Activated CD8-positive, alpha-beta T cell treated with anti-CD3 and anti-CD28 coated beads for 36 hours (primary cell): ENCODE data around the gene MCU. TPM values are rescaled to one million over a fixed set of nuclear protein-coding genes. Genes with fewer than 3 reads are reported as not detected.

ENCODE experiments used
- ATAC-seq: fragments of 200-7000 bp; cut with Tn5 transposase; one replicate; pipeline ENCODE4 v1.10.0; 2021; ENCODE audit warnings: mild to moderate bottlenecking, moderate library complexity
- CTCF ChIA-PET: fragments of 350-600 bp; sonication (Branson Sonifier 250); formaldehyde crosslinking; loops from one replicate; lab custom pipeline; 2021; ENCODE audit warnings: antibody characterized with exemption; lab: Charles Lee
- POLR2A ChIA-PET: fragments of 350-600 bp; sonication (Branson Sonifier 250); formaldehyde crosslinking; loops from one replicate; lab custom pipeline; 2021; ENCODE audit warnings: antibody characterized with exemption; lab: Charles Lee
- DNase-seq: peaks from one replicate; pipeline ENCODE4 v3.0.0-alpha.2; 2020
- H3K27ac Mint-ChIP-seq: one replicate; pipeline ENCODE4 v1.8.0; 2021; ENCODE audit warnings: mild to moderate bottlenecking, mixed read lengths
- H3K27me3 Mint-ChIP-seq: one replicate; pipeline ENCODE4 v1.8.0; 2021; ENCODE audit warnings: mixed read lengths
- H3K36me3 Mint-ChIP-seq: one replicate; pipeline ENCODE4 v1.8.0; 2021; ENCODE audit warnings: low read depth, mixed read lengths
- H3K4me1 Mint-ChIP-seq: one replicate; pipeline ENCODE4 v1.8.0; 2021; ENCODE audit warnings: low read depth, mixed read lengths
- H3K4me3 Mint-ChIP-seq: one replicate; pipeline ENCODE4 v1.8.0; 2021; ENCODE audit warnings: mild to moderate bottlenecking, moderate library complexity, mixed read lengths
- H3K9me3 Mint-ChIP-seq: one replicate; pipeline ENCODE4 v1.8.0; 2021; ENCODE audit warnings: mixed read lengths
- CTCF ChIP-seq: fragments of 200-600 bp; IDR thresholded peaks from one replicate; pipeline ENCODE4 v1.8.0; 2022; ENCODE audit warnings: antibody characterized with exemption, mild to moderate bottlenecking
- intact Hi-C: fragments of 100-400 bp; cut with micrococcal nuclease; formaldehyde crosslinking; loops from one replicate; pipeline ENCODE4 v1.10.0; 2022
- total RNA-seq, 2 experiments: library from RNA; stranded (reverse); gene quantifications; one replicate each; pipeline ENCODE4 v1.2.3, GENCODE V29; 2021

The MCU gene
- total RNA-seq, 2 experiments from 2014 or later = 17.1 to 18.3 TPM

- no peak for ATAC-seq
- POLR2A ChIA-PET = no interaction called here
- DNase-seq = no peak
- peaks cover 2% of the 10 kb centered on the region for H3K27me3 Mint-ChIP-seq
- no peak for TF ChIP-seq CTCF
- CTCF ChIA-PET = no interaction called here
- H3K27ac Mint-ChIP-seq = no peak overlapping the region
- no peak overlapping the region for H3K4me3 Mint-ChIP-seq
- intact Hi-C loops = no loop called here
- H3K36me3 Mint-ChIP-seq = no peaks in the 10 kb centered on the region
- H3K9me3 Mint-ChIP-seq = no peaks in the 10 kb centered on the region
- H3K4me1 Mint-ChIP-seq = peaks cover 9% of the 10 kb centered on the region
These were observed 4.9 kb upstream of the MCU start for GRCh38 chr10:72687035-72687434.

GRCh38 chr10:72688208-72688651, 3.7 kb upstream of the MCU start:
- POLR2A ChIA-PET = no interaction called here
- Mint-ChIP-seq H3K4me1 (peaks cover 14% of the 10 kb centered on the region), H3K9me3 (no peaks in the 10 kb centered on the region), H3K36me3 (no peaks in the 10 kb centered on the region), H3K27me3 (peaks cover 2% of the 10 kb centered on the region), H3K4me3 (no peak overlapping the region), H3K27ac (no peak overlapping the region)
- TF ChIP-seq CTCF = no peak
- DNase-seq = no peak
- no peak for ATAC-seq
- intact Hi-C loops = no loop called here
- CTCF ChIA-PET = no interaction called here

- Mint-ChIP-seq H3K27me3 (peaks cover 2% of the 10 kb centered on the region), H3K4me3 (no peak overlapping the region), H3K36me3 (no peaks in the 10 kb centered on the region), H3K4me1 (peaks cover 27% of the 10 kb centered on the region), H3K9me3 (no peaks in the 10 kb centered on the region), H3K27ac (no peak overlapping the region)
- ChIA-PET POLR2A (no interaction called here), CTCF (no interaction called here)
- no peak for ATAC-seq
- intact Hi-C loops = no loop called here
- TF ChIP-seq CTCF = no peak
- no peak for DNase-seq
These were observed 2.3 kb upstream of the MCU start for GRCh38 chr10:72689660-72690059.

- TF ChIP-seq CTCF = no peak
- CTCF ChIA-PET = interaction anchor here (0.8 to 1.0 kb wide), 2 partner anchors 8 to 10 kb away, joined by 3 read pairs; no protein-coding TSS in a partner anchor
- DNase-seq (no peak), ATAC-seq (no peak)
- peaks cover 32% of the 10 kb centered on the region for H3K4me1 Mint-ChIP-seq
- intact Hi-C loops = no loop called here
- no peak overlapping the region for H3K27ac Mint-ChIP-seq
- H3K9me3 Mint-ChIP-seq = no peaks in the 10 kb centered on the region
- H3K27me3 Mint-ChIP-seq = peaks cover 2% of the 10 kb centered on the region
- POLR2A ChIA-PET = no interaction called here
- no peaks in the 10 kb centered on the region for H3K36me3 Mint-ChIP-seq
- no peak overlapping the region for H3K4me3 Mint-ChIP-seq
These were observed 1.7 kb upstream of the MCU start for GRCh38 chr10:72690071-72690755.

GRCh38 chr10:72691470-72691862, 477 bp upstream of the MCU start:
- no peak for TF ChIP-seq CTCF
- H3K36me3 Mint-ChIP-seq = no peaks in the 10 kb centered on the region
- CTCF ChIA-PET = interaction anchor here (0.9 to 2.2 kb wide), 5 partner anchors 11 to 404 kb away, joined by 3 to 5 read pairs (median 5); partner anchors contain the start of gene MICU1
- peak overlapping the region; percentile 16 for H3K27ac Mint-ChIP-seq
- intact Hi-C loops = no loop called here
- no peaks in the 10 kb centered on the region for H3K9me3 Mint-ChIP-seq
- DNase-seq (no peak), ATAC-seq (no peak)
- POLR2A ChIA-PET = interaction anchor here (0.7 to 1.2 kb wide), 3 partner anchors 11 to 317 kb away, joined by 3 to 4 read pairs (median 3); partner anchors contain the start of gene MICU1
- no peaks in the 10 kb centered on the region for H3K27me3 Mint-ChIP-seq
- peak overlapping the region; percentile 81 for H3K4me3 Mint-ChIP-seq
- peaks cover 34% of the 10 kb centered on the region for H3K4me1 Mint-ChIP-seq
